ENCODE measurements around the gene SMAD4. TPM values are rescaled to one million over a fixed set of nuclear protein-coding genes. Genes with fewer than 3 reads are reported as not detected.
"Not testable (repeated sequence)": the region's sequence is repeated elsewhere in the genome, so short reads cannot be mapped to it uniquely, and the experiment has no call there.

The SMAD4 gene
- total RNA-seq, 1 experiment from 2014 or later: 57.2 TPM

- DNase-seq (ENCODE audit: low read depth): no peak
Measured at GRCh38 chr18:51069885-51070284, 39.9 kb downstream of the SMAD4 start.

GRCh38 chr18:51070545-51070944, 40.5 kb downstream of the SMAD4 start:
- DNase-seq (ENCODE audit: low read depth): peak; percentile 66

GRCh38 chr18:51072586-51073313, 42.7 kb downstream of the SMAD4 start:
- DNase-seq (ENCODE audit: low read depth): no peak

GRCh38 chr18:51074605-51075004, 44.6 kb downstream of the SMAD4 start:
- no peak for DNase-seq (ENCODE audit: low read depth)

- DNase-seq (ENCODE audit: low read depth): no peak
Measured at GRCh38 chr18:51076503-51076902, 46.5 kb downstream of the SMAD4 start.

- DNase-seq (ENCODE audit: low read depth): peak; percentile 27
Measured at GRCh38 chr18:51077217-51077616, 47.2 kb downstream of the SMAD4 start.

- DNase-seq (ENCODE audit: low read depth): no peak
Measured at GRCh38 chr18:51078026-51078425, 48.0 kb downstream of the SMAD4 start.

- peak; percentile 15 for DNase-seq (ENCODE audit: low read depth)
Measured at GRCh38 chr18:51082571-51083267, 52.7 kb downstream of the SMAD4 start.

- no peak for DNase-seq (ENCODE audit: low read depth)
Measured at GRCh38 chr18:51083398-51083797, 53.4 kb downstream of the SMAD4 start.

- no peak for DNase-seq (ENCODE audit: low read depth)
Measured at GRCh38 chr18:51088410-51088809, 58.4 kb downstream of the SMAD4 start.

- DNase-seq (ENCODE audit: low read depth): no peak
Measured at GRCh38 chr18:51089691-51090090, 59.7 kb downstream of the SMAD4 start.

GRCh38 chr18:51091270-51091669, 61.3 kb downstream of the SMAD4 start:
- DNase-seq (ENCODE audit: low read depth): no peak

- no peak for DNase-seq (ENCODE audit: low read depth)
Measured at GRCh38 chr18:51092117-51092516, 62.1 kb downstream of the SMAD4 start.

- not testable (repeated sequence) for DNase-seq (ENCODE audit: low read depth)
Measured at GRCh38 chr18:51092967-51093366, 63.0 kb downstream of the SMAD4 start.

- DNase-seq (ENCODE audit: low read depth): no peak
Measured at GRCh38 chr18:51097021-51097822, 67.2 kb downstream of the SMAD4 start.

- no peak for DNase-seq (ENCODE audit: low read depth)
Measured at GRCh38 chr18:51098082-51098481, 68.1 kb downstream of the SMAD4 start.

- no peak for DNase-seq (ENCODE audit: low read depth)
Measured at GRCh38 chr18:51098513-51098912, 68.5 kb downstream of the SMAD4 start.

GRCh38 chr18:51100385-51101120, 70.5 kb downstream of the SMAD4 start:
- no peak for DNase-seq (ENCODE audit: low read depth)

- no peak for DNase-seq (ENCODE audit: low read depth)
Measured at GRCh38 chr18:51107082-51107481, 77.1 kb downstream of the SMAD4 start.

GRCh38 chr18:51107598-51108305, 77.7 kb downstream of the SMAD4 start:
- no peak for DNase-seq (ENCODE audit: low read depth)

- no peak for DNase-seq (ENCODE audit: low read depth)
Measured at GRCh38 chr18:51108330-51108729, 78.3 kb downstream of the SMAD4 start.

Measured in RPMI7951 (cell line).